Trophoblast cell (in vitro differentiated cells and primary cell): ENCODE data around the gene RNF166.

Source experiments
- DNase-seq, 2 donors: peaks; one replicate each; pipeline ENCODE4 v3.0.0-alpha.2; 2016
- H2AFZ ChIP-seq: 2 replicates; pipeline ENCODE4 v1.6.1; 2013; ENCODE audit warnings: low read length, moderate library complexity, mild to moderate bottlenecking; ENCODE audit not compliant: insufficient read depth, poor library complexity
- H2AK5ac ChIP-seq: 2 replicates; pipeline ENCODE4 v1.6.1; 2013; ENCODE audit warnings: mild to moderate bottlenecking, low read length
- H2BK120ac ChIP-seq: 2 replicates; pipeline ENCODE4 v1.6.1; 2013; ENCODE audit warnings: low read length, mild to moderate bottlenecking, moderate library complexity; ENCODE audit not compliant: insufficient read depth, poor library complexity
- H2BK12ac ChIP-seq: 2 replicates; pipeline ENCODE4 v1.6.1; 2013; ENCODE audit warnings: mild to moderate bottlenecking, low read length, moderate library complexity
- H2BK5ac ChIP-seq: 2 replicates; pipeline ENCODE4 v1.6.1; 2013; ENCODE audit warnings: low read length, low read depth, moderate library complexity, mild to moderate bottlenecking; ENCODE audit not compliant: poor library complexity
- H3K14ac ChIP-seq: 2 replicates; pipeline ENCODE4 v1.6.1; 2013; ENCODE audit warnings: mild to moderate bottlenecking, low read length
- H3K18ac ChIP-seq: 2 replicates; pipeline ENCODE4 v1.6.1; 2013; ENCODE audit warnings: mild to moderate bottlenecking, low read length
- H3K23ac ChIP-seq: 2 replicates; pipeline ENCODE4 v1.6.1; 2013; ENCODE audit warnings: low read length
- H3K27ac ChIP-seq: 2 replicates; pipeline ENCODE4 v1.5.1; 2013; ENCODE audit warnings: low read depth, mild to moderate bottlenecking, inconsistent platforms, low read length, moderate library complexity
- H3K27me3 ChIP-seq: 2 replicates; pipeline ENCODE4 v1.6.1; 2013; ENCODE audit warnings: inconsistent platforms, mild to moderate bottlenecking, low read length, moderate library complexity; ENCODE audit not compliant: insufficient read depth
- H3K36me3 ChIP-seq, 2 experiments: 1 replicate in 1 of 2; 2 replicates in 1 of 2; pipeline ENCODE4 v1.6.1; 2013; ENCODE audit warnings: low read length in 2 of 2, mild to moderate bottlenecking in 2 of 2, moderate library complexity in 1 of 2; ENCODE audit not compliant: insufficient read depth in 2 of 2, control insufficient read depth in 1 of 2
- H3K4ac ChIP-seq: 2 replicates; pipeline ENCODE4 v1.6.1; 2013; ENCODE audit warnings: low read depth, mild to moderate bottlenecking, low read length, moderate library complexity
- H3K4me1 ChIP-seq, 2 experiments: 1 replicate in 1 of 2; 2 replicates in 1 of 2; pipeline ENCODE4 v1.6.1; 2013; ENCODE audit warnings: low read length in 2 of 2, mild to moderate bottlenecking in 2 of 2, moderate library complexity in 1 of 2; ENCODE audit not compliant: insufficient read depth in 2 of 2, control insufficient read depth in 1 of 2
- H3K4me2 ChIP-seq: 2 replicates; pipeline ENCODE4 v1.6.1; 2013; ENCODE audit warnings: inconsistent platforms, mild to moderate bottlenecking, low read length, moderate library complexity
- H3K4me3 ChIP-seq: 2 replicates; pipeline ENCODE4 v1.5.1; 2013; ENCODE audit warnings: mild to moderate bottlenecking, low read depth, low read length, inconsistent platforms
- H3K79me1 ChIP-seq: one replicate; pipeline ENCODE4 v1.6.1; 2013; ENCODE audit warnings: low read length
- H3K79me2 ChIP-seq: 2 replicates; pipeline ENCODE4 v1.6.1; 2013; ENCODE audit warnings: low read length, mild to moderate bottlenecking; ENCODE audit not compliant: control insufficient read depth, insufficient read depth, poor library complexity
- H3K9ac ChIP-seq: 2 replicates; pipeline ENCODE4 v1.6.1; 2013; ENCODE audit warnings: mild to moderate bottlenecking, low read length
- H3K9me3 ChIP-seq: 2 replicates; pipeline ENCODE4 v1.6.1; 2013; ENCODE audit warnings: low read depth, mild to moderate bottlenecking, control low read depth, inconsistent platforms, low read length; ENCODE audit not compliant: insufficient read depth
- H4K12ac ChIP-seq: 2 replicates; pipeline ENCODE4 v1.6.1; 2013; ENCODE audit warnings: low read depth, mild to moderate bottlenecking, low read length, moderate library complexity
- H4K8ac ChIP-seq: 2 replicates; pipeline ENCODE4 v1.6.1; 2013; ENCODE audit warnings: low read depth, mild to moderate bottlenecking, low read length, moderate library complexity
- H4K91ac ChIP-seq: one replicate; pipeline ENCODE4 v1.6.1; 2013; ENCODE audit warnings: low read depth, mild to moderate bottlenecking, low read length, moderate library complexity
- WGBS: extraction: QIAGEN DNeasy Blood & Tissue Kit; methylation state at CpG from one replicate; pipeline ENCODE4 v1.1.7; 2013; ENCODE audit warnings: missing lambda C conversion rate; ENCODE audit not compliant: insufficient read length, insufficient coverage; ENCODE audit errors: extremely low coverage; 5-methylcytosine and 5-hydroxymethylcytosine counted together

Gene RNF166

DNA sequence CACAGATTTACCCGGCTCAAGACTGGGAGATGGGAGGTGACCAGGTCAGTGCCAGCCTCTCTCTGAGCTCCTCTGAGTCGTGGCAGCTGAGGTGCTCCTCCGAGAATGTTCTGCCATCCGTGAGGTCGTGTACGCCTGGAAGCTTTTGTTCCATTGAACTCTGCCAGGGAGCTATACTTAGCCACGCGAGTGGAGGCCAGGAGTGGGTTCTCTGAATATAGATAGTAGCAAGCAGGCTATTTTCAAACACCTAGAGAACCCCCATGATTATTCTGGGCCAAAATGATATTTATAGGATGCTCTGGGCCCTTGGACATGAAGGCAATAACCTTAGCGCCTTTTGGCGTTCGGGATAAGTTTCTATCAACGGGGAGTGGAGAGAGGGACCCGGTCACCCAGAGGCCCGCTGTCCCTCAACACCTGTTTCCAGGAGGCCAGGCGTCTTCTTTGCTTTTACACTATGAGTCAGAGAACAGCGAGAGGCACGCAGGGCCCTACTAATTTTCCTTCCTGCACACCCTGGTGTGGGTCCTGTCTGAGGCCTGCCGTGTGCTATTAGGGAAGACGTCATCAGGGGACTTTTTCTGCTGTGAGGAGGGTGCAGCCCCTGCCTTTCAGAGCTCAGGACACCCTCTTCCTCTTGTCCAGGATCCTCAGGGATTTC is 32.4 kb downstream of the RNF166 start:
- H2BK12ac ChIP-seq, result no peak overlapping the region
- H3K14ac ChIP-seq, result no peak overlapping the region
- H3K27ac ChIP-seq, result no peak overlapping the region
- H3K9me3 ChIP-seq, result peaks cover 4% of the 10 kb centered on the region
- peaks cover 3 to 9% of the 10 kb centered on the region in 2 experiments for H3K36me3 ChIP-seq
- H3K18ac ChIP-seq, result no peak overlapping the region
- H2BK5ac ChIP-seq, result no peak overlapping the region
- H3K79me2 ChIP-seq, result no peaks in the 10 kb centered on the region
- no peak overlapping the region for H3K4ac ChIP-seq
- no peak overlapping the region for H3K4me2 ChIP-seq
- H4K8ac ChIP-seq, result no peak overlapping the region
- no peak overlapping the region for H3K9ac ChIP-seq
- H3K27me3 ChIP-seq, result no peaks in the 10 kb centered on the region
- WGBS, result no CpG with 5 or more reads among the region's 19 CpGs
- H2AFZ ChIP-seq, result no peak overlapping the region
- H3K4me3 ChIP-seq, result no peak overlapping the region
- no peak overlapping the region for H4K91ac ChIP-seq
- H3K4me1 ChIP-seq, result peaks cover 0 to 2% of the 10 kb centered on the region in 2 experiments
- no peak overlapping the region for H4K12ac ChIP-seq
- DNase-seq, result no peak
- no peak overlapping the region for H2BK120ac ChIP-seq
- no peaks in the 10 kb centered on the region for H3K79me1 ChIP-seq
- no peak overlapping the region for H3K23ac ChIP-seq
- H2AK5ac ChIP-seq, result no peak overlapping the region

DNA sequence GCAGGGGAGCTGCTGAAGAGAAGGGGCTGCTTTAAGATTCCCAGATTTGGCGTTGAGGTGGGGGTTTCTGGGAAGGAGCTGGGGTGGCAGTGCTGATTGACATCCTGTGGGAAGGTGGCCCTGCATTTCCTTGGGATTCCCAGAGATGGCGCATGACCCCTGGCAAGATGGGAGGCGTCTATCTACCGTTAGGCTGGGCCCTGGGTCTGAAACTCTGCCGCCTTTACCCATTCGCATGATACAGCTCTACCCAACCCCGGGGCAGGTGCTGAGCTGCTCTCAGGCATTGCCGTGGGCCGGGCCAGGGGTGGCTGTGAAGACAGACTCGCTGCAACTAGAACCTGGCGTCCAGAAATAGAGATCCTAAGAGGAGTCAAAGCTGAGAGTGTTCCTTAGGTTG is 33.4 kb downstream of the RNF166 start:
- Histone ChIP-seq H3K4ac (no peak overlapping the region), H3K27me3 (no peaks in the 10 kb centered on the region), H3K4me3 (no peak overlapping the region), H3K4me1 (no peaks in the 10 kb centered on the region), H3K27ac (no peak overlapping the region), H3K23ac (no peak overlapping the region), H3K4me2 (no peak overlapping the region), H3K9me3 (peaks cover 4% of the 10 kb centered on the region), H4K8ac (no peak overlapping the region), H3K79me1 (no peaks in the 10 kb centered on the region), H3K14ac (no peak overlapping the region), H3K18ac (no peak overlapping the region), H4K12ac (no peak overlapping the region), H2BK12ac (no peak overlapping the region), H2AK5ac (no peak overlapping the region), H2BK5ac (no peak overlapping the region), H2BK120ac (no peak overlapping the region), H4K91ac (no peak overlapping the region), H3K79me2 (no peaks in the 10 kb centered on the region), H3K9ac (no peak overlapping the region), H3K36me3 (peaks cover 6 to 14% of the 10 kb centered on the region in 2 experiments), H2AFZ (no peak overlapping the region)
- no peak for DNase-seq
- WGBS, result no CpG with 5 or more reads among the region's 11 CpGs

DNA sequence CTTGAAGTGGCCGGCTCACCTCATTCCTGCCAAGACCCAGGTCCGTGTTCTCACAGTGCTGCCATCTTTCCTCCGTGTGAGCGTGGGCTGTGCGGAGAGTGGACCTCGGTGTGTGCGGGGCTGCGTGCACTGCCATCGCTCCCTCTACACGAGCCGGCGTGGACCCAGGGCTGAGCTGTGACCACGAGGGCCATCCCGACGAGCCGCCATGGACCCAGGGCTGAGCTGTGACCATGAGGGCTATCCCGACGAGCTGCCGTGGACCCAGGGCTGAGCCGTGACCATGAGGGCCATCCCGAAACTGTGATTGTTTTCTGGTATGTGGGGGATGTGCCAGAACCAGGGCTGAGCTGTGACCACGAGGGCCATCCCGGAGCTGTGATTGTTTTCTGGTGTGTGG is 34.4 kb downstream of the RNF166 start:
- Histone ChIP-seq H3K9ac (no peak overlapping the region), H2BK12ac (no peak overlapping the region), H4K91ac (no peak overlapping the region), H3K23ac (no peak overlapping the region), H3K4me1 (peaks cover 3 to 5% of the 10 kb centered on the region in 2 experiments), H3K36me3 (peaks cover 6 to 14% of the 10 kb centered on the region in 2 experiments), H4K8ac (no peak overlapping the region), H3K4me2 (no peak overlapping the region), H2BK5ac (no peak overlapping the region), H3K79me1 (no peaks in the 10 kb centered on the region), H3K4ac (no peak overlapping the region), H3K4me3 (no peak overlapping the region), H3K14ac (no peak overlapping the region), H3K9me3 (peaks cover 4% of the 10 kb centered on the region), H3K27me3 (no peaks in the 10 kb centered on the region), H3K79me2 (no peaks in the 10 kb centered on the region), H2AK5ac (peak overlapping the region; percentile 11), H3K18ac (no peak overlapping the region), H3K27ac (no peak overlapping the region), H2AFZ (no peak overlapping the region), H2BK120ac (no peak overlapping the region), H4K12ac (no peak overlapping the region)
- WGBS, result no CpG with 5 or more reads among the region's 23 CpGs
- DNase-seq, result no peak

DNA sequence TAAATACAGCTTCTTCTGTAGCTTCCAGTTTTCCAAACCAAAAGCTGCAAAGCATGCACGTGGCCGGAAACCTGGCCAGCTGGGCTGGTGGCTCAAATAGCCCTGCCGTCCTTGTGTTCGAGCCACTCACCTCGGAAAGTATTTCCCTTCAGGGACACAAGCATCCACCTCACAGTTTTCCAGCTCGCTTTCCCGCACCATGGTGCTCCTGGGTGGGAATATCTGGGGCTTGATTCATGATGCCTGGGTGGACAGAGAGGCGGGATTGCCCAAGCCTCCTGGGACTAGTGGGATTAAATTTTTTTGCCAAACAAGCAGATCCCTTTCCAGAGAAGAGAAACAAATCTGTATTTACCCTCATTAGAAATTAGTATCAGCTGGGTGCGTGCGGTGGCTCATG is 36.2 kb downstream of the RNF166 start:
- H2BK120ac ChIP-seq, result no peak overlapping the region
- WGBS, result no CpG with 5 or more reads among the region's 10 CpGs

More for the DNA sequence above, 36.2 kb downstream of the RNF166 start:
- H2AFZ ChIP-seq, result no peak overlapping the region
- H3K36me3 ChIP-seq, result peaks cover 6 to 8% of the 10 kb centered on the region in 2 experiments
- H2AK5ac ChIP-seq, result no peak overlapping the region
- peaks cover 3 to 5% of the 10 kb centered on the region in 2 experiments for H3K4me1 ChIP-seq
- no peak overlapping the region for H3K4me2 ChIP-seq
- no peak overlapping the region for H2BK5ac ChIP-seq
- H3K4ac ChIP-seq, result no peak overlapping the region
- no peak overlapping the region for H3K18ac ChIP-seq
- no peak overlapping the region for H4K91ac ChIP-seq
- H3K79me2 ChIP-seq, result no peaks in the 10 kb centered on the region
- no peak overlapping the region for H3K27ac ChIP-seq
- H3K9ac ChIP-seq, result no peak overlapping the region
- H4K12ac ChIP-seq, result no peak overlapping the region
- no peak for DNase-seq
- H4K8ac ChIP-seq, result no peak overlapping the region
- no peak overlapping the region for H3K14ac ChIP-seq
- peaks cover 4% of the 10 kb centered on the region for H3K9me3 ChIP-seq
- H2BK12ac ChIP-seq, result no peak overlapping the region
- no peak overlapping the region for H3K23ac ChIP-seq
- H3K79me1 ChIP-seq, result no peaks in the 10 kb centered on the region
- H3K27me3 ChIP-seq, result no peaks in the 10 kb centered on the region
- H3K4me3 ChIP-seq, result no peak overlapping the region
